GM10266 (cell line): ENCODE measurements around the gene KCNQ5.

Experiments
- DNase-seq: peaks from one replicate; pipeline ENCODE4 v3.0.0; 2012; ENCODE audit errors: extremely low spot score
- TF ChIP-seq, protein P1 (sequence below): IDR thresholded peaks from 2 replicates; pipeline ENCODE4 v1.5.1; 2012; ENCODE audit warnings: mild to moderate bottlenecking, low read depth; ENCODE audit not compliant: control insufficient read depth, insufficient read depth; ENCODE audit errors: missing control alignments

KCNQ5 gene

GRCh38 chr6:73139681-73140383 lies 518.0 kb downstream of the KCNQ5 start:
- TF ChIP-seq, protein P1, sequence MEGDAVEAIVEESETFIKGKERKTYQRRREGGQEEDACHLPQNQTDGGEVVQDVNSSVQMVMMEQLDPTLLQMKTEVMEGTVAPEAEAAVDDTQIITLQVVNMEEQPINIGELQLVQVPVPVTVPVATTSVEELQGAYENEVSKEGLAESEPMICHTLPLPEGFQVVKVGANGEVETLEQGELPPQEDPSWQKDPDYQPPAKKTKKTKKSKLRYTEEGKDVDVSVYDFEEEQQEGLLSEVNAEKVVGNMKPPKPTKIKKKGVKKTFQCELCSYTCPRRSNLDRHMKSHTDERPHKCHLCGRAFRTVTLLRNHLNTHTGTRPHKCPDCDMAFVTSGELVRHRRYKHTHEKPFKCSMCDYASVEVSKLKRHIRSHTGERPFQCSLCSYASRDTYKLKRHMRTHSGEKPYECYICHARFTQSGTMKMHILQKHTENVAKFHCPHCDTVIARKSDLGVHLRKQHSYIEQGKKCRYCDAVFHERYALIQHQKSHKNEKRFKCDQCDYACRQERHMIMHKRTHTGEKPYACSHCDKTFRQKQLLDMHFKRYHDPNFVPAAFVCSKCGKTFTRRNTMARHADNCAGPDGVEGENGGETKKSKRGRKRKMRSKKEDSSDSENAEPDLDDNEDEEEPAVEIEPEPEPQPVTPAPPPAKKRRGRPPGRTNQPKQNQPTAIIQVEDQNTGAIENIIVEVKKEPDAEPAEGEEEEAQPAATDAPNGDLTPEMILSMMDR: no peak
- DNase-seq: no peak

DNA sequence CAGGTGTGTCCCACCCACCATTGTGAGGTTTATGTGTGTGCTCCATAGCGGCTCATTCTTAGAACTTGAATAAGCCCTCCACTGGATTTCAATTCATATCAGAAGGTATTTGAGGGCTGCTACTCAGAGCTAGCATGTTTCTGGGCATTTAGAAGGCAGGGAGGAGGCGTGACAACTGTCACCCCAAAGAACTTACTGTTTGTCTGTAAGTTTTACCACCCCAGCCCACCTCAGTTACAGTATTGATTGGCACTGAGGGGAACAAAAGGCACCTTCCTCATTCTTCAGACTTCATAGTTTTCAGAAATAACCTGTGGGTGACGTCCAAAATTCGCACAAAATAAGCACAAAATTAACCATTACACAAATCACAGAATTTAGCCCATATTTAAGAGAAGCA lies 521.7 kb downstream of the KCNQ5 start:
- TF ChIP-seq, protein P1: no peak
- DNase-seq: no peak

GRCh38 chr6:73144516-73144915 lies 522.7 kb downstream of the KCNQ5 start:
- DNase-seq: no peak
- TF ChIP-seq, protein P1: no peak

GRCh38 chr6:73145690-73146089 lies 523.8 kb downstream of the KCNQ5 start:
- no peak for DNase-seq
- TF ChIP-seq, protein P1: no peak

GRCh38 chr6:73151732-73152131 lies 529.9 kb downstream of the KCNQ5 start:
- TF ChIP-seq, protein P1: no peak
- DNase-seq: no peak

GRCh38 chr6:73152556-73152955 lies 530.7 kb downstream of the KCNQ5 start:
- no peak for DNase-seq
- TF ChIP-seq, protein P1: no peak

DNA sequence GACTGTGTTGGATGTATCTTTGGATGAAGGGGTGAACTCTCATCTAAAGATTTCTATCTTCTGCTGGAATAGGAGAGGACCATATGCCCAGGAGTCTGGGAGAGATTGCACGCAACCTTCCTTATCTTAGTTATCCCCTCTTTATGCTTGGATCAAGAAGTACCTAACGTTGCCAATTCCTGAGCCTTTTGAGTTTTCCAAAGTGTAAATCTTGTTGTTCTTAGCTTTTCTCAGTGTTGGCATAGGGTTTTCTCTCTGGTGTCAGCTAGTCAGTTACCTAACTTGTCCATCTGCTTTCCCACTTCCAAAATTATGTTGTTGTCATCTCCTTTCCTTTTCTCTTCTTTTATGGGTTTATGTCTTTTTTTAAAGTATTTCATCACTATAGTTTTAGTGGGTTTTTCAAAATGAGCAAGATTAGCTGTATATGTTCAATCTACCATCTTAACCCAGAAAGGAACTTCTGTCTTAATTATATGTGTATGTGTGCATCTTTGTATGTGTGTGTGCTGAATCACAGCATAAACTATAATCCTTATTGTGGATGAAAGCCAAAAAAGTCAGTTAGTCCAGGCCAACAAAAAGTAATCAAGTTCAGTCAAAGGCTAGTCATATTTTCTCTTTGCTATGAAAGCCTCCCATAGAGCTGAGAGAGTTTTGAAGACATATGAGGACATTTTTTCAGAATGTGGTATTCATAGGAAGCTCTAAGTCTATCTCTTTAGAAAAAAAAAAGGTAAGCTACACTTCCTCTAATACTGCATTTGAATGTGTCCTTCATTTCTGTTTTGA lies 531.3 kb downstream of the KCNQ5 start:
- DNase-seq: no peak
- TF ChIP-seq, protein P1: no peak
